B cell (primary cell): Measurements from ENCODE around the gene RASGRP2.

Experiments
- CTCF ChIP-seq: fragments of 200-600 bp; IDR thresholded peaks from one replicate; pipeline ENCODE4 v1.8.0; 2022; ENCODE audit warnings: antibody characterized with exemption, mild to moderate bottlenecking
- EZH2 ChIP-seq: IDR thresholded peaks from 2 replicates; pipeline ENCODE4 v1.6.1; 2012; ENCODE audit warnings: borderline replicate concordance, low read depth, mild to moderate bottlenecking, moderate library complexity, low read length; ENCODE audit not compliant: insufficient read depth, poor library complexity, severe bottlenecking

GRCh38 chr11:64776875-64777274 lies 32.9 kb upstream of the RASGRP2 start:
- TF ChIP-seq CTCF: no peak
- no peak for TF ChIP-seq EZH2
